GM18951 (cell line): ENCODE results near the gene ERMAP.
"Not testable (repeated sequence)": the region's sequence is repeated elsewhere in the genome, so short reads cannot be mapped to it uniquely, and the experiment has no call there.

Source experiments
- POLR2A ChIP-seq: IDR thresholded peaks from 4 replicates; pipeline ENCODE4 v1.6.1; 2011; ENCODE audit warnings: mild to moderate bottlenecking; ENCODE audit not compliant: insufficient read length, insufficient read depth; ENCODE audit errors: extremely low read depth
- in situ Hi-C: fragments of 300-500 bp; cut with MboI; formaldehyde crosslinking; loops from one replicate; pipeline ENCODE4 v1.12.0; 2022; ENCODE audit warnings: low sequenced_read_pairs, mixed read lengths, inconsistent platforms; ENCODE audit not compliant: unreplicated experiment

The ERMAP gene

DNA sequence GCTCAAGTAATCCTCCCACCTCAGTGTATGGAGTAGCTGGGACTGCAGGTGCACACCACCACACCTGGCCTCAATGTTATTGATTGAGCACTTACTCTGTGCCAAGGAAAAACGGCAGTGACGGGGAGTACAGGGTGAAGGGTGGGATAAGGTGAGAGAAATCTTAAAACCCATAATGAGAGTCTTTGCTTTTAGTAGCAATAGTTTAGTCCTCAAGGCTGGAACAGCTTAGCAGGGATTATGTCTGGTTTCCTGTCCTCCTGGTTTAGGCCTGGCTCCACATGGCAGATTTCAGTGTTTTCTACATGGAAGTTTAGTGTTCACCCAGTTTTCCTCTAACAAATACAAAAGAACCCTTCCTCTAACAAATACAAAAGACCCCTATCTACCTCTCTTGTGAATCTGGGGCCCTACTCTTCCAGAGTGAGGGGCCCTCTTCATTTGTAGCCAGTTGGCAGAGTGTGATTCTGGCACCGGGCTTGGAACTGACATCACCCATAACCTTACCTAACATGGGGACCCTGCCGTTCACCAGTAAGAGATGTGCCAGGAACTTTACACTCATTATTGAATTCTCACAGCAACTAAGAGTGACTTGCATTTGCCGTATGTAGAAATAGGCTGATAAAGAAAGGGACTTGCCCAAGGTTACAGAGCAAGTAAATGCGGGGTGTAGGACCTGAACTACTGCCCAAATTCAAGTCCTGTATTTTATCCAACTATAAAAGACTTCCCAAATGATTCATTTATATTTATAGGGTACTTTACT is 36.4 kb downstream of the ERMAP start:
- in situ Hi-C loops = no loop called here
- TF ChIP-seq POLR2A = no peak

DNA sequence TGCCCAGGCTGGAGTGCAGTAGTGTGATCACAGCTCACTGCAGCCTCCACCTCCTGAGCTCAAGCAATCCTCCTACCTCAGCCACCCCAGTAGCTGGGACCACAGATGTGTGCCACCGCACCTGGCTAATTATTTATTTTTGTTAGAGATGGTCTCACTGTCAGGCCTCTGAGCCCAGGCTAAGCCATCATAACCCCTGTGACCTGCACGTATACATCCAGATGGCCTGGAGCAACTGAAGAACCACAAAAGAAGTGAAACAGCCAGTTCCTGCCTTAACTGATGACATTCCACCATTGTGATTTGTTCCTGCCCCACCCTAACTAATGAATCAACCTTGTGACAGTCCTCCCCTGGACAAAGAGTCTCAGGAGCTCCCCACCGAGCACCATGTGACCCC is 39.6 kb downstream of the ERMAP start:
- in situ Hi-C loops = not testable (repeated sequence)

DNA sequence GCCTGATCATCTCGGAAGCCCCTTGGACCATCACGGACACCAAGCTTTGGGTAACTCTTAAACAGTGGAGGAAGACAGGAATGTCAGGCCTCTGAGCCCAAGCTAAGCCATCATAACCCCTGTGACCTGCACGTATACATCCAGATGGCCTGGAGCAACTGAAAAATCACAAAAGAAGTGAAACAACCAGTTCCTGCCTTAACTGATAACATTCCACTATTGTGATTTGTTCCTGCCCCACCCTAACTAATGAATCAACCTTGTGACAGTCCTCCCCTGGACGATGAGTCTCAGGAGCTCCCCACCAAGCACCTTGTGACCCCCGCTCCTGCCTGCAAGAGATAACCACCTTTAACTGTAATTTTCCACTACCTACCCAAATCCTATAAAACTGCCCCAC is 42.4 kb downstream of the ERMAP start:
- in situ Hi-C loops = not testable (repeated sequence)

DNA sequence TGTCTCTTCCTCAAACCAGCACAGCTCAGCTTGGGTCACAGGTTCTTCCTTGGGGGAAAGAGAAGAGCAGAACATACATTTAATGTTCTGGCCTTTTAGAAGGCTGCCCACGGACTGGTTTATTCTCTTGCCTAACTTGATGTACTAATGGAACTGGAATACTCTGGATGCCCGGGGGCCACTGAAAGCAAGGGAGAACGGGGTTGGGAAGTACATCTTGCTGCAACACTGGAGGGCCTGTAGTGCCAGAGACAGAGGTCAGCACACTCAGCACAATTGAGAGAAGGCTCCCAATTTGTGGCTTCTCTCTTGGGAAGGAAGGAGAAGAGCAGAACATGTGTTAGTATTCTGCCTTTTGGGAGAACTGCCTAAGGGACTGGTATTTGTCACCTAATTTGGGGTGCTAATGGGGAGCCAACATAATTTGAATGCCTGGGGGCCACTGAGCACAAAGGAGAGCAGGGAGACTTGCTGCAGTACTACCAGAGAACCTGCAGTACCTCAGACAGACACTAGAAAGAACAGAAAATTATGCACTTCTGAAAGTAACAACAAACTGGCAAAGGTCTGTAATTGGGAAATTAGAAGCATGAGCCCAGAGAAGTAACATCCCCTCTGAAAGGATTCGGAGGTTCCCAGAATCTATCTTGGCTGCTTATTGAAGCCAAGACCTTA is 43.6 kb downstream of the ERMAP start:
- in situ Hi-C loops = no loop called here

DNA sequence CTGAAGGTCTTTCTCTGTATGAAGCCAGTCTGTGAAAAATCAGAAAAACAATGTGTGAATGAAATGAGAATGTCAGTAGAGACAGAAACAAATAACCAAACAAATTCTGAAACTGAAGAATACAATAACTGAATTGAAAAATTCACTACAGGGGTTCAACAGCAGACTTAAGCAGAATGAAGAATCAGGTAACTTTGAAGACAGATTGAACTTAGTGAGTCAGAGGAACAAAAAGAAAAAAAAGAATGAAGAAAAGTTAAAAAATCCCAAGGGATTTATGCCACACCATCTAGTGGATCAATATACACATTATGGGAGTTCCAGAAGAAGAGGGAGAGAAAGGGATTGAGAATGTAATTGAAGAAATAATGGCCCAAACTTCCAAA is 44.1 kb downstream of the ERMAP start:
- in situ Hi-C loops = no loop called here
- no peak for TF ChIP-seq POLR2A

More for the DNA sequence above, 43.6 kb downstream of the ERMAP start:
- no peak for TF ChIP-seq POLR2A

DNA sequence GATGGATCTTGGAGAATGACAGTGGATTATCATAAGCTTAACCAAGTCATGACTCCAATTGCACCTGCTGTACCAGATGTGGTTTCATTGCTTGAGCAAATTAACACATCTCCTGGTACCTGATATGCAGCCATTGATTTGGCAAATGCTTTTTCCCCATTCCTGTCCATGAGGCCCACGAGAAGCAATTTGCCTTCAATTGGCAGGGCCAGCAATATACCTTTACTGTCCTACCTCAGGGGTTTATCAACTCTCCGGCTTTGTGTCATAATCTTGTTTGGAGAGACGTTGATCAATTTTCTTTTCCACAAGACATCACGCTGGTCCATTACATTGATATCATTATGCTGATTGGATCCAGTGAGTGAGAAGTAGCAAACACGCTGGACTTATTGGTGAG is 49.6 kb downstream of the ERMAP start:
- TF ChIP-seq POLR2A = no peak
- in situ Hi-C loops = no loop called here

DNA sequence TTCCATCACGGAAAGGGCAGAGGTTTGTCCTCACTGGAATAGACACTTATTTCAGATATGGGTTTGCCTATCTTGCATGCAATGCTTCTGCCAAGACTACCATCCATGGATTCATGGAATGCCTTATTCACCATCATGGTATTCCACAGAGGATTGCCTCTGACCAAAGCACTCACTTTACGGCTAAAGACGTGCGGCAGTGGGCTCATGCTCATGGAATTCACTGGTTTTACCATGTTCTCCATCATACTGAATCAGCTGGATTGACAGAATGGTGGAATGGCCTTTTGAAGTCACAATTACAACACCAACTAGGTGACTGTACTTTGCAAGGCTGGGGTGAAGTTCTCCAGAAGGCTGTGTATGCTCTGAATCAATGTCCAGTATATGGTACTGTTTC is 51.5 kb downstream of the ERMAP start:
- in situ Hi-C loops = not testable (repeated sequence)

DNA sequence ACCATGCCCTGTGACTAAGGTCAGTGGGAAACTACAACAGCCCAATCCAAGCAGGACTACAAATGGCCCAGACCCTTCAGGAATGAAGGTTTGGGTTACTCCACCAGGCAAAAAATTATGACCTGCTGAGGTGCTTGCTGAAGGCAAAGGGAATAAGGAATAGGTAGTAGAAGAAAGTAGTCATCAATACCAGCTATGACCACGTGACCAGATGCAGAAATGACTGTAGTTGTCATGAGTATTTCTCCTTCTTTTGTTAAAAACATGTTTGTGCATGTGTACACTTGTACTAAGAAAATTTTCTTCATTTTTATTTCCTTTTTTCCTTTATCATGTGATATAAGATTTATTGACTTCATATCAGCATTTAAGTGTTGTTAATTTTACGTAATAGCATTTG is 52.3 kb downstream of the ERMAP start:
- in situ Hi-C loops = not testable (repeated sequence)

DNA sequence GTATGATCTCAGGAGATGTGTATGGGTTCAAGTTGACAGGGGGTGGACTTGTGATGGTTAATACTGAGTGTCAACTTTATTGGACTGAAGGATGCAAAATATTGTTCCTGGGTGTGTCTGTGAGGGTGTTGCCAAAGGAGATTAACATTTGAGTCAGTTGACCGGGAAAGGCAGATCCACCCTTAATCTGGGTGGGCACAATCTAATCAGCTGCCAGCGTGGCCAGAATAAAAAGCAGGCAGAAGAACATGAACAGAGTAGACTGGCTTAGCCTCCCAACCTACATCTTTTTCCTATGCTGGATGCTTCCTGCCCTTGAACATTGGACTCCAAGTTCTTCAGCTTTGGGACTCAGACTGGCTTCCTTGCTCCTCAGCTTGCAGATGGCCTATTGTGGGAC is 52.8 kb downstream of the ERMAP start:
- in situ Hi-C loops = not testable (repeated sequence)

DNA sequence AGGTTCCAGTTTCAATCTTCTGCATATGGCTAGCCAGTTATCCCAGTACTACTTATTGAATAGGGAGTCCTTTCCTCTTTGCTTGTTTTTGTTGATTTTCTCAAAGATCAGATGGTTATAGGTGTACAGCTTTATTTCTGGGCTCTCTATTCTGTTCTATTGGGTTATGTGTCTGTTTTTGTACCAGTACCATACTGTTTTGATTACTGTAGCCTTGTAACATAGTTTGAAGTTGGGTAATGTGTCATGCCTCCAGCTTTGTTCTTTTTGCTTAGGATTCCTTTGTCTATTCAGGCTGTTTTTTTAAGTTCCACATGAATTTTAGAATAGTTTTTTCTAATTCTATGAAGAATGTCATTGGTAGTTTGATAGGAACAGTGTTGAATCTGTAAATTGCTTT is 56.2 kb downstream of the ERMAP start:
- in situ Hi-C loops = not testable (repeated sequence)

DNA sequence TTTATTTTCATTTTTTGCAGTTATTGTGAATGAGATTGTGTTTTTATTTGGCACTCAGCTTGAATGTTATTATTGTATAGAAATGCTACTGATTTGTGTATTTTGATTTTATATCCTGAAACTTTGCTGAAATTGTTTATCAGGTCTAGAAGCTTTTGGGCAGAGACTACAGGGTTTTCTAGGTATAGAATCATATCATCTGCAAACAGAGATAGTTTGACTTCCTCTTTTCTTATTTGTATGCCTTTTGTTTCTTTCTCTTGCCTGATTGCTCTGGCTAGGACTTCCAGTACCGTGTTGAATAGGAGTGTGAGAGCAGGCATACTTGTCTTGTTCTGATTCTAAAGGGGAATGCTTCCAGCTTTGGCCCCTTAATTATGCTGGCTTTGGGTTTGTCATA is 56.7 kb downstream of the ERMAP start:
- TF ChIP-seq POLR2A = no peak
- in situ Hi-C loops = no loop called here

DNA sequence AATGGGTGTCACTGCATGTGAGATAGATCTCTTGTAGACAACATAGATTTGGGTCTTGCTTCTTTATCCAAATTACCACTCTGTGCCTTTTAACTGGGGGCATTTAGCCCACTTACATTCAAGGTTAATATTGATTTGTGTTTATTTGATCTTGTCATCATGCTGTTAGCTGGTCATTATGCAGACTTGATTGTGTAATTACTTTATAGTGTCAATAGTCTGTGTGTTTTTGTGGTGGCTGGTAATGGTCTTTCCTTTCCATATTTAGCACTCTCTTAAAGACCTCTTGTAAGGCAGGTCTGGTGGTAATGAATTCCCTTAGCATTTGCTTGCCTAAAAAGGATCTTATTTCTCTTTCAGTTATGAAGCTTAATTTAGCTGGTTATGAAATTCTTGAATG is 59.1 kb downstream of the ERMAP start:
- no peak for TF ChIP-seq POLR2A
- in situ Hi-C loops = no loop called here

DNA sequence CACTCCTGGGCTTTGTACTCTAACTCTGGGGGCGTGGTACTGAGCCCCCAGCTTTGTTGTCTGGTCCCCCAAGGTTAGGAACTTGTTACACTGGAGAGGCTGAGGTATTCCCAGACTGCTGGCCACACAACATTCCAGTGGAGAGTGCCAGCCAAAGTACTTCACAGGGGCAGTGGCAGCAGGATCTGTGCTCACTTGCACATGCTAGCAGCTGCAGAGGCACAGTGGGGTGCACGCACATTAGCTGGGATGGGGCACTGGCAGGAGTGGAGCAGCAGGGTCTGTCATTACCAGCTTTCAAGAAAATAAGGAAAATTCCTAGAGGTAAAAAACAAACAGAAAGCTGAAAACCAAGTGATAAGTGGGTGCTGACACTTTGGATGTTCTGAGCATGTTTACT is 60.5 kb downstream of the ERMAP start:
- in situ Hi-C loops = no loop called here
- TF ChIP-seq POLR2A = no peak

DNA sequence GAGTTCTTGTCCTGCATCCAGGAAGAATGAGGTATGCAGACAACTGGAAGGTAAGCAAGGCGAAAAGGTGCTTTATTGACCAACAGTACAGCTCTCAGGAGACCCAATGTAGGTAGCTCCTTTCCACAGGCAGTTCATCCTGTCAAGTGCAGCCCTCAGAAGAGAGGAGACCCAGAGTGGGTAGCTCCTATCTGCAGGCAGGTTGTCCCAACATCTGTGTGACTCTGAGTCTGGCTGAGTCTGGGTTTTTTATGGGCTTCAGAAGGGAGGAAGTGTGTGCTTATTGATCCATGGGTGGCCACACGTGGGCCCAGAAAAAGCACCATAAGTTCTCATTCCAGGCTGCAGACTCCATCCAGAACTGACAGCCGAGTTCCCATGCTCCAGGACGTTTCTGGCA is 63.5 kb downstream of the ERMAP start:
- in situ Hi-C loops = no loop called here
- no peak for TF ChIP-seq POLR2A

DNA sequence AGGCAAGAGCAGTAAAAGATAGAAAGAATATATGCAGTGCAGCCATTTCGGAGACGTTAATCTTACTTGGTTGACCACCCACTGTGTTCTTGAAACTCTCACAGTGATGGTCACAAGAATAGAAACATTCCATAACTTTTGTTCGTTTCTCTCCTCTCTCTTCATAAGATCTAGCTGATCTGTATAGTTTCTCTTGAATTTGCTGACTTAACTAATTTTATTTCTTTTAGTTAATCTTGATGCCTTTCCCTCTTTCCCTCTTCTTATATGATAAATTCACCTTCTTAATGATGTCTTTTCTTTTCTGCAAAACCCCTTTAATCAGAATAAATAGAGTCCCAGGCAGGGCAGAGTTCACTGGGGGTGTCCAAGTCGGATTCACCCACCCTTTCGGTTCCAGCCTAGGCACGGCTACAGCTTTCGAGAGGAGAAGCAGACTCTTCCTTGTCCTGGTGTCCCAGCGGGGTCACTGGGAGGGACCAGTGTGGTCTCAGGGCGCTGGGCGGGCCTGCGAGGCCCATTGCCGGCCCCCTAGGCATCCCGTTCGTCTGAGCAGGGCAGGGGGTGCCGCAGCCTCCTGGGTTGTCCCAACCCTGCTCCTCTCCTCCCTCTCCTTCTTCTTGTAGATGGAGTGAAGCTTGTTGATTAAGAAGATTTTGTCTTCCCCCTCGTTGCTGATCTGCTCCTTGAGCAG is 69.3 kb downstream of the ERMAP start:
- no peak for TF ChIP-seq POLR2A

More for the DNA sequence above, 69.3 kb downstream of the ERMAP start:
- in situ Hi-C loops = no loop called here
